ENCODE results near the gene KNDC1.

GRCh38 chr10:133227256-133227655, 67.2 kb downstream of the KNDC1 start:
- TF ChIP-seq POLR2A (IDR thresholded peaks at IDR 0.05) = no peak
- TF ChIP-seq CTCF (IDR thresholded peaks at IDR 0.05) = no peak
